Measurements from ENCODE around the gene ELMOD2. TPM values are rescaled to one million over a fixed set of nuclear protein-coding genes. Genes with fewer than 3 reads are reported as not detected.

The ELMOD2 gene
- total RNA-seq, 1 experiment from 2014 or later, result 27.4 TPM

DNA sequence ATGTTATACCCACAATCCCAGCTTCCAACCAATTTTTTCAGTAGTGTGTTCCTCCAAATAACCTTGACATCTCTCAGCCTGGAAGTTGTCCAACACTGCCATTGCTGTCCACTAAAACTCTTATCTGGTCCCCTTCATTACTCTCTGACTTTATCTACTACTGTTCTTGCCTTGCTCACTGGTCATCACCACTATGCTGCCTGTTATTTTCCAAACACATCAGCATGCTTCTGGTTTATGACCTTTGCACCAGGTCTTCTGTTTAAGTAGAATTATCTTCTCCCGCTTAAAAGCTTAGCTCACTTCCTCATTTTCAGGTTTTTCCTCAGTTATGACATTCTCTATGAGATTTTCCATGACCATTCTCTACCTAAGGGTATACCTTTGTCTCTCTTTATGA, 5.5 kb downstream of the ELMOD2 start (continued):
- TF ChIP-seq, protein P1, sequence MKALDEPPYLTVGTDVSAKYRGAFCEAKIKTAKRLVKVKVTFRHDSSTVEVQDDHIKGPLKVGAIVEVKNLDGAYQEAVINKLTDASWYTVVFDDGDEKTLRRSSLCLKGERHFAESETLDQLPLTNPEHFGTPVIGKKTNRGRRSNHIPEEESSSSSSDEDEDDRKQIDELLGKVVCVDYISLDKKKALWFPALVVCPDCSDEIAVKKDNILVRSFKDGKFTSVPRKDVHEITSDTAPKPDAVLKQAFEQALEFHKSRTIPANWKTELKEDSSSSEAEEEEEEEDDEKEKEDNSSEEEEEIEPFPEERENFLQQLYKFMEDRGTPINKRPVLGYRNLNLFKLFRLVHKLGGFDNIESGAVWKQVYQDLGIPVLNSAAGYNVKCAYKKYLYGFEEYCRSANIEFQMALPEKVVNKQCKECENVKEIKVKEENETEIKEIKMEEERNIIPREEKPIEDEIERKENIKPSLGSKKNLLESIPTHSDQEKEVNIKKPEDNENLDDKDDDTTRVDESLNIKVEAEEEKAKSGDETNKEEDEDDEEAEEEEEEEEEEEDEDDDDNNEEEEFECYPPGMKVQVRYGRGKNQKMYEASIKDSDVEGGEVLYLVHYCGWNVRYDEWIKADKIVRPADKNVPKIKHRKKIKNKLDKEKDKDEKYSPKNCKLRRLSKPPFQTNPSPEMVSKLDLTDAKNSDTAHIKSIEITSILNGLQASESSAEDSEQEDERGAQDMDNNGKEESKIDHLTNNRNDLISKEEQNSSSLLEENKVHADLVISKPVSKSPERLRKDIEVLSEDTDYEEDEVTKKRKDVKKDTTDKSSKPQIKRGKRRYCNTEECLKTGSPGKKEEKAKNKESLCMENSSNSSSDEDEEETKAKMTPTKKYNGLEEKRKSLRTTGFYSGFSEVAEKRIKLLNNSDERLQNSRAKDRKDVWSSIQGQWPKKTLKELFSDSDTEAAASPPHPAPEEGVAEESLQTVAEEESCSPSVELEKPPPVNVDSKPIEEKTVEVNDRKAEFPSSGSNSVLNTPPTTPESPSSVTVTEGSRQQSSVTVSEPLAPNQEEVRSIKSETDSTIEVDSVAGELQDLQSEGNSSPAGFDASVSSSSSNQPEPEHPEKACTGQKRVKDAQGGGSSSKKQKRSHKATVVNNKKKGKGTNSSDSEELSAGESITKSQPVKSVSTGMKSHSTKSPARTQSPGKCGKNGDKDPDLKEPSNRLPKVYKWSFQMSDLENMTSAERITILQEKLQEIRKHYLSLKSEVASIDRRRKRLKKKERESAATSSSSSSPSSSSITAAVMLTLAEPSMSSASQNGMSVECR (CRISPR knock-in tag; IDR thresholded peaks at IDR 0.05; ENCODE audit: borderline replicate concordance), result no peak
- TF ChIP-seq, protein P2, sequence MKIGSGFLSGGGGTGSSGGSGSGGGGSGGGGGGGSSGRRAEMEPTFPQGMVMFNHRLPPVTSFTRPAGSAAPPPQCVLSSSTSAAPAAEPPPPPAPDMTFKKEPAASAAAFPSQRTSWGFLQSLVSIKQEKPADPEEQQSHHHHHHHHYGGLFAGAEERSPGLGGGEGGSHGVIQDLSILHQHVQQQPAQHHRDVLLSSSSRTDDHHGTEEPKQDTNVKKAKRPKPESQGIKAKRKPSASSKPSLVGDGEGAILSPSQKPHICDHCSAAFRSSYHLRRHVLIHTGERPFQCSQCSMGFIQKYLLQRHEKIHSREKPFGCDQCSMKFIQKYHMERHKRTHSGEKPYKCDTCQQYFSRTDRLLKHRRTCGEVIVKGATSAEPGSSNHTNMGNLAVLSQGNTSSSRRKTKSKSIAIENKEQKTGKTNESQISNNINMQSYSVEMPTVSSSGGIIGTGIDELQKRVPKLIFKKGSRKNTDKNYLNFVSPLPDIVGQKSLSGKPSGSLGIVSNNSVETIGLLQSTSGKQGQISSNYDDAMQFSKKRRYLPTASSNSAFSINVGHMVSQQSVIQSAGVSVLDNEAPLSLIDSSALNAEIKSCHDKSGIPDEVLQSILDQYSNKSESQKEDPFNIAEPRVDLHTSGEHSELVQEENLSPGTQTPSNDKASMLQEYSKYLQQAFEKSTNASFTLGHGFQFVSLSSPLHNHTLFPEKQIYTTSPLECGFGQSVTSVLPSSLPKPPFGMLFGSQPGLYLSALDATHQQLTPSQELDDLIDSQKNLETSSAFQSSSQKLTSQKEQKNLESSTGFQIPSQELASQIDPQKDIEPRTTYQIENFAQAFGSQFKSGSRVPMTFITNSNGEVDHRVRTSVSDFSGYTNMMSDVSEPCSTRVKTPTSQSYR (CRISPR knock-in tag; IDR thresholded peaks at IDR 0.05), result no peak
- TF ChIP-seq NFE2L1 (CRISPR knock-in tag; IDR thresholded peaks at IDR 0.05), result no peak
- TF ChIP-seq, protein P3, sequence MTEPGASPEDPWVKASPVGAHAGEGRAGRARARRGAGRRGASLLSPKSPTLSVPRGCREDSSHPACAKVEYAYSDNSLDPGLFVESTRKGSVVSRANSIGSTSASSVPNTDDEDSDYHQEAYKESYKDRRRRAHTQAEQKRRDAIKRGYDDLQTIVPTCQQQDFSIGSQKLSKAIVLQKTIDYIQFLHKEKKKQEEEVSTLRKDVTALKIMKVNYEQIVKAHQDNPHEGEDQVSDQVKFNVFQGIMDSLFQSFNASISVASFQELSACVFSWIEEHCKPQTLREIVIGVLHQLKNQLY (CRISPR knock-in tag; IDR thresholded peaks at IDR 0.05), result no peak
- no peak for TF ChIP-seq PRRX2 (CRISPR knock-in tag; IDR thresholded peaks at IDR 0.05)
- no peak for TF ChIP-seq GABPB1 (CRISPR knock-in tag; IDR thresholded peaks at IDR 0.05)
- TF ChIP-seq ZBTB21 (CRISPR knock-in tag; IDR thresholded peaks at IDR 0.05; ENCODE audit: borderline replicate concordance), result no peak
- no peak for TF ChIP-seq ETV6 (CRISPR knock-in tag; IDR thresholded peaks at IDR 0.05)

DNA sequence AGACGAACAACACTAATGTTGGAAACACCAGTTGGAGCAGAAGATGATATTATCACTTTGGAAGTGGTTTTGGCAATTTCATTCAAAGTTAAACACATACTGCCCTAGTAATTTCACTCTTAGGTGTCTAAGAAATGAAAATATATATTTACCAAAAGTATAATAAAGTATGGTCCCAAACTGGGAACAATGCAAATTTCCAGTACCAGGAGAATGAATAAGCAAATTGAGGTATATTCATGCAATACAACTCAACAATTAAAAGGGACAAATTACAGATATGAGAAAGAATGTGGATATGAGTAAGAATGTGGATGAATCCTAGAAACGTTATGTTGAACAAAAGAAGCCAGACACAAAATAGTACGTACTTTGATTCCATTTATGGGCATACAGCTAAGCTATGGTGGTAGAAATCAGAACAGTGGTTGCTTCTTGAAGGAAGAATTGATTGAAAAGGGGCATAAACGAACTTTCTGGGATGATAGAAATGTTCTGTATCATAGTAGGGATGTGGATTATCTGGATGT, 10.0 kb downstream of the ELMOD2 start:
- ATAC-seq, result no peak
- ChIA-PET CTCF (no interaction called here), POLR2A (no interaction called here)
- Mint-ChIP-seq H3K9me3 (no peaks in the 10 kb centered on the region), H3K27me3 (ENCODE audit: low read depth) (no peaks in the 10 kb centered on the region), H3K4me3 (no peak overlapping the region), H3K4me1 (no peaks in the 10 kb centered on the region), H3K36me3 (no peaks in the 10 kb centered on the region; the same call in 1 of the 2 replicates), H3K27ac (no peak overlapping the region)
- no peak for DNase-seq (ENCODE audit: low spot score)
- TF ChIP-seq, protein P4, sequence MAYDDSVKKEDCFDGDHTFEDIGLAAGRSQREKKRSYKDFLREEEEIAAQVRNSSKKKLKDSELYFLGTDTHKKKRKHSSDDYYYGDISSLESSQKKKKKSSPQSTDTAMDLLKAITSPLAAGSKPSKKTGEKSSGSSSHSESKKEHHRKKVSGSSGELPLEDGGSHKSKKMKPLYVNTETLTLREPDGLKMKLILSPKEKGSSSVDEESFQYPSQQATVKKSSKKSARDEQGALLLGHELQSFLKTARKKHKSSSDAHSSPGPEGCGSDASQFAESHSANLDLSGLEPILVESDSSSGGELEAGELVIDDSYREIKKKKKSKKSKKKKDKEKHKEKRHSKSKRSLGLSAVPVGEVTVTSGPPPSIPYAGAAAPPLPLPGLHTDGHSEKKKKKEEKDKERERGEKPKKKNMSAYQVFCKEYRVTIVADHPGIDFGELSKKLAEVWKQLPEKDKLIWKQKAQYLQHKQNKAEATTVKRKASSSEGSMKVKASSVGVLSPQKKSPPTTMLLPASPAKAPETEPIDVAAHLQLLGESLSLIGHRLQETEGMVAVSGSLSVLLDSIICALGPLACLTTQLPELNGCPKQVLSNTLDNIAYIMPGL (CRISPR knock-in tag; IDR thresholded peaks at IDR 0.05), result no peak
- TF ChIP-seq ELF4 (CRISPR knock-in tag; IDR thresholded peaks at IDR 0.05; ENCODE audit: low read depth) (no peak), CBFB (CRISPR knock-in tag; IDR thresholded peaks at IDR 0.05; ENCODE audit: low read depth) (no peak), RELA (CRISPR knock-in tag; IDR thresholded peaks at IDR 0.05; ENCODE audit: borderline replicate concordance) (no peak), ZNF263 (CRISPR knock-in tag; IDR thresholded peaks at IDR 0.05; ENCODE audit: low read depth) (no peak)
- TF ChIP-seq, protein P5, sequence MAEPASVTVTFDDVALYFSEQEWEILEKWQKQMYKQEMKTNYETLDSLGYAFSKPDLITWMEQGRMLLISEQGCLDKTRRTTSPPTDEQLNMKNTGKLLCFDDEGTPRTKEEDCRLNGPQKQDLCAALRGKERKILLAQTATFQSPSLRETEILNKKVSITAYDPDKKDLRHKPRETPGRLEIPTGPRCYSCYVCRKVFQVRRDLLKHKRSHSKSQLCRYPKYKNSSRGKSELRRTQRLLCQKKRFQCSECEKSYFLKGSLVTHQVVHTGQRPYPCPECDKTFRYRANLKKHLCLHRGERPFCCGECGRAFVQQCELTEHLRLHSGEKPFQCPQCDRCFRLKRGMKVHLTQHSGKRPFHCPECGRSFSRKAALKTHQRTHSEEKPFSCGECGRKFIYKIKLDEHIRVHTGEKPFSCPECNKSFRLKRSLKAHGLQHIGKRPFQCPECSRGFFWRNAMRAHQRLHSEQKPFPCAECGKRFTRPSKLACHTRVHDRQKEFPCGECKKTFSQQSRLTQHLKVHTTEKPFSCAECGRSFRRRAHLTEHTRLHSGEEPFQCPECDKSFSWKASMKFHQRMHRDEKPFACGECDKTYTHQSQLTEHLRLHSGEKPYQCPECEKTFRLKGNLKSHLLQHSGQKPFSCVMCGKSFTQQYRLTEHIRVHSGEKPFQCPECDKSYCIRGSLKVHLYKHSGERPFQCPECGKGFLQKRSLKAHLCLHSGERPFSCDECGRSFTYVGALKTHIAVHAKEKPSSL (CRISPR knock-in tag; conservative IDR thresholded peaks at IDR 0.05), result no peak
- TF ChIP-seq, protein P6, sequence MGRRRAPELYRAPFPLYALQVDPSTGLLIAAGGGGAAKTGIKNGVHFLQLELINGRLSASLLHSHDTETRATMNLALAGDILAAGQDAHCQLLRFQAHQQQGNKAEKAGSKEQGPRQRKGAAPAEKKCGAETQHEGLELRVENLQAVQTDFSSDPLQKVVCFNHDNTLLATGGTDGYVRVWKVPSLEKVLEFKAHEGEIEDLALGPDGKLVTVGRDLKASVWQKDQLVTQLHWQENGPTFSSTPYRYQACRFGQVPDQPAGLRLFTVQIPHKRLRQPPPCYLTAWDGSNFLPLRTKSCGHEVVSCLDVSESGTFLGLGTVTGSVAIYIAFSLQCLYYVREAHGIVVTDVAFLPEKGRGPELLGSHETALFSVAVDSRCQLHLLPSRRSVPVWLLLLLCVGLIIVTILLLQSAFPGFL (CRISPR knock-in tag; IDR thresholded peaks at IDR 0.05; ENCODE audit: borderline replicate concordance), result no peak
- TF ChIP-seq, protein P7, sequence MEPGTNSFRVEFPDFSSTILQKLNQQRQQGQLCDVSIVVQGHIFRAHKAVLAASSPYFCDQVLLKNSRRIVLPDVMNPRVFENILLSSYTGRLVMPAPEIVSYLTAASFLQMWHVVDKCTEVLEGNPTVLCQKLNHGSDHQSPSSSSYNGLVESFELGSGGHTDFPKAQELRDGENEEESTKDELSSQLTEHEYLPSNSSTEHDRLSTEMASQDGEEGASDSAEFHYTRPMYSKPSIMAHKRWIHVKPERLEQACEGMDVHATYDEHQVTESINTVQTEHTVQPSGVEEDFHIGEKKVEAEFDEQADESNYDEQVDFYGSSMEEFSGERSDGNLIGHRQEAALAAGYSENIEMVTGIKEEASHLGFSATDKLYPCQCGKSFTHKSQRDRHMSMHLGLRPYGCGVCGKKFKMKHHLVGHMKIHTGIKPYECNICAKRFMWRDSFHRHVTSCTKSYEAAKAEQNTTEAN (CRISPR knock-in tag; IDR thresholded peaks at IDR 0.05), result no peak
- TF ChIP-seq, protein P8, sequence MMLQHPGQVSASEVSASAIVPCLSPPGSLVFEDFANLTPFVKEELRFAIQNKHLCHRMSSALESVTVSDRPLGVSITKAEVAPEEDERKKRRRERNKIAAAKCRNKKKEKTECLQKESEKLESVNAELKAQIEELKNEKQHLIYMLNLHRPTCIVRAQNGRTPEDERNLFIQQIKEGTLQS (CRISPR knock-in tag; conservative IDR thresholded peaks at IDR 0.05), result no peak
- TF ChIP-seq, protein P9, sequence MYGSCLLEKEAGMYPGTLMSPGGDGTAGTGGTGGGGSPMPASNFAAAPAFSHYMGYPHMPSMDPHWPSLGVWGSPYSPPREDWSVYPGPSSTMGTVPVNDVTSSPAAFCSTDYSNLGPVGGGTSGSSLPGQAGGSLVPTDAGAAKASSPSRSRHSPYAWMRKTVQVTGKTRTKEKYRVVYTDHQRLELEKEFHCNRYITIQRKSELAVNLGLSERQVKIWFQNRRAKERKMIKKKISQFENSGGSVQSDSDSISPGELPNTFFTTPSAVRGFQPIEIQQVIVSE (CRISPR knock-in tag; IDR thresholded peaks at IDR 0.05; ENCODE audit: borderline replicate concordance), result no peak
- TF ChIP-seq, protein P10, sequence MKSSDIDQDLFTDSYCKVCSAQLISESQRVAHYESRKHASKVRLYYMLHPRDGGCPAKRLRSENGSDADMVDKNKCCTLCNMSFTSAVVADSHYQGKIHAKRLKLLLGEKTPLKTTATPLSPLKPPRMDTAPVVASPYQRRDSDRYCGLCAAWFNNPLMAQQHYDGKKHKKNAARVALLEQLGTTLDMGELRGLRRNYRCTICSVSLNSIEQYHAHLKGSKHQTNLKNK (CRISPR knock-in tag; IDR thresholded peaks at IDR 0.05), result no peak
